Loucy (cell line): Measurements from ENCODE around the gene NCOA1.
"Not testable (repeated sequence)": the region's sequence is repeated elsewhere in the genome, so short reads cannot be mapped to it uniquely, and the experiment has no call there.

Experiments used
- H2AFZ ChIP-seq: fragments of 200-600 bp; sonication (generic); 2 replicates; pipeline ENCODE4 v1.6.0; 2016; ENCODE audit warnings: antibody characterized with exemption, mild to moderate bottlenecking, low read length, moderate library complexity
- H3F3A ChIP-seq: fragments of 200-600 bp; 2 replicates; pipeline ENCODE4 v1.6.0; 2016; ENCODE audit warnings: antibody characterized with exemption, low read depth, mild to moderate bottlenecking
- H3K27me3 ChIP-seq: fragments of 200-600 bp; sonication (generic); 2 replicates; pipeline ENCODE4 v1.6.1; 2014; ENCODE audit warnings: low read length, mild to moderate bottlenecking; ENCODE audit not compliant: insufficient read depth, poor library complexity, severe bottlenecking
- H3K36me3 ChIP-seq: fragments of 200-600 bp; sonication (generic); 2 replicates; pipeline ENCODE4 v1.6.1; 2016; ENCODE audit warnings: low read length; ENCODE audit not compliant: insufficient read depth
- H3K4me1 ChIP-seq: fragments of 200-600 bp; sonication (generic); 2 replicates; pipeline ENCODE4 v1.5.1; 2014; ENCODE audit warnings: low read length, mild to moderate bottlenecking; ENCODE audit not compliant: insufficient read depth, poor library complexity, severe bottlenecking
- H3K4me2 ChIP-seq: fragments of 200-600 bp; sonication (generic); 2 replicates; pipeline ENCODE4 v1.6.0; 2014; ENCODE audit warnings: antibody characterized with exemption, low read length, low read depth, mild to moderate bottlenecking; ENCODE audit not compliant: poor library complexity, severe bottlenecking
- H3K4me3 ChIP-seq: fragments of 200-600 bp; sonication (generic); 2 replicates; pipeline ENCODE4 v1.5.1; 2014; ENCODE audit warnings: low read length, mild to moderate bottlenecking, mixed read lengths; ENCODE audit not compliant: poor library complexity, severe bottlenecking
- H3K79me2 ChIP-seq: fragments of 200-600 bp; sonication (generic); 2 replicates; pipeline ENCODE4 v1.6.1; 2014; ENCODE audit warnings: low read length; ENCODE audit not compliant: insufficient read depth
- H3K9ac ChIP-seq: fragments of 200-600 bp; sonication (generic); 2 replicates; pipeline ENCODE4 v1.6.0; 2014; ENCODE audit warnings: mild to moderate bottlenecking, low read depth, low read length, moderate library complexity; ENCODE audit not compliant: poor library complexity, severe bottlenecking
- H3K9me2 ChIP-seq: fragments of 200-600 bp; sonication (generic); replicated peaks from 2 replicates; pipeline ENCODE4 v1.6.1; 2016; ENCODE audit warnings: low read depth, low read length, mixed read lengths
- H3K9me3 ChIP-seq: fragments of 200-600 bp; sonication (generic); 2 replicates; pipeline ENCODE4 v1.6.1; 2014; ENCODE audit warnings: mild to moderate bottlenecking, antibody characterized with exemption, low read length, low read depth; ENCODE audit not compliant: insufficient read depth
- H4K20me1 ChIP-seq: fragments of 200-600 bp; sonication (generic); 2 replicates; pipeline ENCODE4 v1.6.0; 2014; ENCODE audit warnings: antibody characterized with exemption, low read length, mild to moderate bottlenecking; ENCODE audit not compliant: insufficient read depth, poor library complexity, severe bottlenecking
- EZH2phosphoT487 ChIP-seq: fragments of 200-600 bp; IDR thresholded peaks from 2 replicates; pipeline ENCODE4 v1.6.1; 2018; ENCODE audit warnings: antibody characterized with exemption, mild to moderate bottlenecking, moderate library complexity, borderline replicate concordance
- TF ChIP-seq, protein P1 (sequence below): fragments of 200-600 bp; sonication (generic); conservative IDR thresholded peaks from 2 replicates; pipeline ENCODE4 v1.5.1; 2014; ENCODE audit warnings: mild to moderate bottlenecking, antibody characterized with exemption, low read length

Gene NCOA1

DNA sequence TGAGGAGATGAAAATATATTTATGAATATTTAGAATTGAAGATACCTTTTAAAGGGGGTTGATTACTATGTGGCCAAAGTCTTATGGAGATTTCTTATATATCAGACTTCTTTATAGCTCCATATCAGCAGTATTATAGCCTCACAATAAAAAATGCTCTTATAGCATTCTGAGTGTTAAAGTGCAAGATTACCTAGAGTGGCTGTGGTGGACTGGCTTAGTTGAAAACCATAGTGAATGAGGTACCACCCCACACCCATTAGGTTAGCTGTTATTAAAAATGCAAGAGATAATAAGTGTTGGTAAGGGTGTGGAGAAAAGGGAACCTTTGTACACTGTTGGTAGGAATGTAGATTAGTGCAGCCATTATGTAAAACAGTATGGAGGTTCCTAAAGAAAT lies 39.7 kb downstream of the NCOA1 start:
- Histone ChIP-seq H3K36me3 (no peaks in the 10 kb centered on the region), H3K9ac (no peak overlapping the region), H3F3A (no peaks in the 10 kb centered on the region), H4K20me1 (no peaks in the 10 kb centered on the region), H3K4me2 (no peak overlapping the region), H3K79me2 (peaks cover 48% of the 10 kb centered on the region; the same call in 1 of the 2 replicates), H3K9me2 (no peaks in the 10 kb centered on the region), H3K4me3 (no peak overlapping the region), H3K9me3 (peaks cover 4% of the 10 kb centered on the region; the same call in 1 of the 2 replicates), H3K4me1 (no peaks in the 10 kb centered on the region), H3K27me3 (no peaks in the 10 kb centered on the region), H2AFZ (no peak overlapping the region)
- TF ChIP-seq EZH2phosphoT487 = no peak
- TF ChIP-seq, protein P1, sequence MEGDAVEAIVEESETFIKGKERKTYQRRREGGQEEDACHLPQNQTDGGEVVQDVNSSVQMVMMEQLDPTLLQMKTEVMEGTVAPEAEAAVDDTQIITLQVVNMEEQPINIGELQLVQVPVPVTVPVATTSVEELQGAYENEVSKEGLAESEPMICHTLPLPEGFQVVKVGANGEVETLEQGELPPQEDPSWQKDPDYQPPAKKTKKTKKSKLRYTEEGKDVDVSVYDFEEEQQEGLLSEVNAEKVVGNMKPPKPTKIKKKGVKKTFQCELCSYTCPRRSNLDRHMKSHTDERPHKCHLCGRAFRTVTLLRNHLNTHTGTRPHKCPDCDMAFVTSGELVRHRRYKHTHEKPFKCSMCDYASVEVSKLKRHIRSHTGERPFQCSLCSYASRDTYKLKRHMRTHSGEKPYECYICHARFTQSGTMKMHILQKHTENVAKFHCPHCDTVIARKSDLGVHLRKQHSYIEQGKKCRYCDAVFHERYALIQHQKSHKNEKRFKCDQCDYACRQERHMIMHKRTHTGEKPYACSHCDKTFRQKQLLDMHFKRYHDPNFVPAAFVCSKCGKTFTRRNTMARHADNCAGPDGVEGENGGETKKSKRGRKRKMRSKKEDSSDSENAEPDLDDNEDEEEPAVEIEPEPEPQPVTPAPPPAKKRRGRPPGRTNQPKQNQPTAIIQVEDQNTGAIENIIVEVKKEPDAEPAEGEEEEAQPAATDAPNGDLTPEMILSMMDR = no peak

DNA sequence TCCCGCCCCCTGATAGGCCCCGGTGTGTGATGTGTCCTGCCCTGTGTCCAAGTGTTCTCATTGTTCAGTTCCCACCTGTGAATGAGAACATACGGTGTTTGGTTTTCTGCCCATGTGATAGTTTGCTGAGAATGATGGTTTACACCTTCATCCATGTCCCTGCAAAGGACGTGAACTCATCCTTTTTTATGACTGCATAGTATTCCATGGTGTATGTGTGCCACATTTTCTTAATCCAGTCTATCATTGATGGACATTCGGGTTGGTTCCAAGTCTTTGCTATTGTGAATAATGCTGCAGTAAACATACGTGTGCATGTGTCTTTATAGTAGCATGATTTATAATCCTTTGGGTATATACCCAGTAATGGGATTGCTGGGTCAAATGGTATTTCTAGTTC lies 40.6 kb downstream of the NCOA1 start:
- not testable (repeated sequence) for H3K9ac ChIP-seq, H3K4me3 ChIP-seq, H3F3A ChIP-seq, H3K27me3 ChIP-seq, H3K9me2 ChIP-seq, H4K20me1 ChIP-seq, H3K36me3 ChIP-seq, H2AFZ ChIP-seq, H3K9me3 ChIP-seq, H3K4me1 ChIP-seq, H3K4me2 ChIP-seq
- peaks cover 44% of the 10 kb centered on the region; the same call in 1 of the 2 replicates for H3K79me2 ChIP-seq

DNA sequence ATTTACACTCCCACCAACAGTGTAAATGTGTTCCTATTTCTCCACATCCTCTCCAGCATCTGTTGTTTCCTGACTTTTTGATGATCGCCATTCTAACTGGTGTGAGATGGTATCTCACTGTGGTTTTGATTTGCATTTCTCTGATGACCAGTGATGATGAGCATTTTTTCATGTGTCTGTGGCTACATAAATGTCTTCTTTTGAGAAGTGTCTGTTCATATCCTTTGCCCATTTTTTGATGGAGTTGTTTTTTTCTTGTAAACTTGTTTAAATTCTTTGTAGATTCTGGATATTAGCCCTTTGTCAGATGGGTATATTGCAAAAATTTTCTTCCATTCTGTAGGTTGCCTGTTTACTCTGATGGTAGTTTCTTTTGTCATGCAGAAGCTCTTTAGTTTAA lies 41.0 kb downstream of the NCOA1 start:
- H3K4me3 ChIP-seq, H3K4me2 ChIP-seq, H3F3A ChIP-seq, H3K4me1 ChIP-seq, H2AFZ ChIP-seq, H3K9me3 ChIP-seq, H3K36me3 ChIP-seq, H3K9me2 ChIP-seq, H3K27me3 ChIP-seq, H4K20me1 ChIP-seq, H3K9ac ChIP-seq: not testable (repeated sequence)
- H3K79me2 ChIP-seq = peaks cover 46% of the 10 kb centered on the region; the same call in 1 of the 2 replicates

DNA sequence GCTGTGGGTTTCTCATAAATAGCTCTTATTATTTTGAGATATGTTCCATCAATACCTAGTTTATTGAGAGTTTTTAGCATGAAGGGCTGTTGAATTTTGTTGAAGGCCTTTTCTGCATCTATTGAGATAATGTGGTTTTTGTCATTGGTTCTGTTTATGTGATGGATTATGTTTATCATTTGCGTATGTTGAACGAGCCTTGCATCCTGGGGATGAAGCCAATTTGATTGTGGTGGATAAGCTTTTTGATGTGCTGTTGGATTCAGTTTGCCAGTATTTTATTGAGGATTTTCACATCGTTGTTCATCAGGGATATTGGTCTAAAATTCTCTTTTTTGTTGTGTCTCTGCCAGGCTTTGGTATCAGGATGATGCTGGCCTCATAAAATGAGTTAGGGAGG lies 42.5 kb downstream of the NCOA1 start:
- not testable (repeated sequence) for H3K4me1 ChIP-seq, H3K4me3 ChIP-seq, H4K20me1 ChIP-seq, H3K9me3 ChIP-seq, H3K27me3 ChIP-seq, H3F3A ChIP-seq, H2AFZ ChIP-seq, H3K9me2 ChIP-seq, H3K9ac ChIP-seq, H3K4me2 ChIP-seq, H3K36me3 ChIP-seq
- H3K79me2 ChIP-seq = peaks cover 34% of the 10 kb centered on the region; the same call in 1 of the 2 replicates

DNA sequence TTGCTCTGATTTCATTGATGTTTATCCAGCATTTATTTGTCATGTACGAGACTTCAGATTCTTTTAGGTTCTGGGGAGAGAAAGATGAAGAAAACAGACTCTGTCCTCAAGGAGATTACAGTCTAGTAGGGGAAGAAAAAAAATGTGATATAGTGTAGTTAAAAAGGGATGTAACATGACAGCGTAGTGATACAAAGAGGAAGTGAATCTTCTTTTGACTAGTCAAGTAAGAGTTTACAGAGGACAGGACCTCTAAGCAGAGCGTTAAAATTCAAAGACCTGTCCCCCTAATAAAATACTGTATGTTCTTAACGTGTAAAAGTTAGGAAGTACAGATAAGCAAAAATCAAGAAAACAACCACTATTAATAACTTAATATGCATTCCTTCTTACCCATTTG lies 47.7 kb downstream of the NCOA1 start:
- H3K9me2 ChIP-seq = no peaks in the 10 kb centered on the region
- no peaks in the 10 kb centered on the region; the same call in 1 of the 2 replicates for H3K36me3 ChIP-seq
- no peaks in the 10 kb centered on the region for H3K9me3 ChIP-seq
- no peaks in the 10 kb centered on the region for H3K27me3 ChIP-seq
- TF ChIP-seq, protein P1 = no peak
- TF ChIP-seq EZH2phosphoT487 = no peak
- H3K4me1 ChIP-seq = no peaks in the 10 kb centered on the region
- H3K9ac ChIP-seq = no peak overlapping the region
- no peak overlapping the region for H3K4me2 ChIP-seq
- no peaks in the 10 kb centered on the region for H3F3A ChIP-seq
- no peak overlapping the region for H3K4me3 ChIP-seq
- H3K79me2 ChIP-seq = peaks cover 7% of the 10 kb centered on the region; the same call in 1 of the 2 replicates
- no peak overlapping the region for H2AFZ ChIP-seq
- no peaks in the 10 kb centered on the region for H4K20me1 ChIP-seq
